ENCODE measurements around the gene LCN15.
A peak's percentile ranks its signal among the peaks of the same experiment; 100 is the strongest.

Gene LCN15

DNA sequence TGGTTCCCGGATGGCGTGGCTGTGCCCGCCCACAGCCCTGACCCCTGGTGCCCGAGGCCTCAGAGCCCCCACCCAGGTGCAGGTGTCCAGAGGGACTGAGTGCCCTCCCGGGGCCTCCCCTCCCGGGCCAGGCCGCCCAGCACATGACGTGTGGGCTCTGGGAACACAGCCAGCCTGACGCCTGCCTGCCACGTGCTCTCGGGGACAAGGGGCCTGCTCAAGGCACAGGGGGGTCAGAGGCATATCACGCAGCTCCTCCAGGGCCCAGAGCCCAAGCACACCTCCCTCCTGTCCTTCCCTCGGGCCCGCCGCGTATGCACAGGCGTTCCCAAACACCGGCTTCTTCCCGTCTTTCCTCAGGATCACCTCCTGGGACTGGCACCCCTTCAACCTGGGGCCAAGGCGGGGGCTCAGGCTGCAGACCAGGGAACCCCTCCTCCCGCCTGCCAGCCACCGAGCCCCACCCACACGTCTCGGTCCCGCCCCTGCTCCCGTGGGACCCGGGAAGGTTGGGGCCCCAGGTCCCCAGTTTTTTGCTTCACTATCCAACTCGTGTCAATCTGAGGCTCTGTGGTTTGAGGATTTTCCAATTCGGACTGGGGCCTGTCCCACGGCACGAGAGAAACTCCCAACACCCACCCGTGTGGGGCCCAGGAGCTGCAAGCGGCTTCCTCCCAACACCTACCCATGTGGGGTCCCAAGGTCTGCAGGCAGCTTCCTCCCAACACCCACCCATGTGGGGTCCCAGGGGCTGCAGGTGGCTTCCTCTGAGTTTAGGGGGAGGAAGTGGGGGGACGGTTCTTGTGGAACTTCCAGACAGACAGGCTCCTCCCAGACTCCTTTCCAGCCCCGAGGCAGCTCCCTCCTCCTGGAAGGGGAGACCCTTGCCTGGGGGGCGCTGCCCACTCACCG, 23.1 kb downstream of the LCN15 start:
- no peak for DNase-seq

DNA sequence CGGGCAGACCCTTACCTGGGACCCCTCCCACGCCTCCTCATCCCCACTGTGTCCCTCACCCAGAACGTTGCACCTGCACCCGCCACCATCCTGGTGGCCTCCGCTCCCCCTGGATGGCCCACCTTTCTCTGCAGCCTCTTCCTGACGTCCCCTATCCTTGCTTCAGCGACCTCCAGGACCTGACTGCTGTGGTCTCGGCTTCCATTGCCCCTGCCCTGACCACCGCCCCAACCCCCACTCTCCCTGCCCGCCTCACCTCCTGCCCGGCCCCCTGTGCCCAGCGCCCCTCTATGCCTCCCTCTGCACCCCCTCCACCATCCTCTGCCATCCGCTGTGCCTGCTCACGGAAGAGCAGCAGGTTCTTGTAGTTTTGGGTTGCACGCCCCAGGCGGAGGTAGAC, 23.8 kb downstream of the LCN15 start:
- no peak for DNase-seq

DNA sequence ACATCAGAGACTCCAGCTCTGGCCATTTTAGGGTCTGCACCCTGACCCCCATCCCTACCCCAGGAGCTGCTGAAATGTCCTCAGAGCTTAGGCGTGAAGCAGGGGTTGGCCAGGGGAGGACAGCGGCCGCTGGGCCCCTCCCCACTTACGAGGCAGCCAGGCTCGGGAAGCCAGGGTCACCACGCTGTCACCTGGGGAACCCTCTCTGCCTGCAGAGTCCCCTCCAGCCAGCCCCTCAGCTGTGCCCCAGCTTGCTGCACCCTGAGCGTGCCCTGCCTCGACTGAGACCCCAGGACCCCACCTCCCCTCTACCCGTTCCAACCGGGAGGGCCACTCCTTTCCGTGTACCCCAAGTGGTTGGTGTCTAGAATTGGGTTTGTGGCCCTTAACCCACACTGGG, 24.2 kb downstream of the LCN15 start:
- DNase-seq: no peak

DNA sequence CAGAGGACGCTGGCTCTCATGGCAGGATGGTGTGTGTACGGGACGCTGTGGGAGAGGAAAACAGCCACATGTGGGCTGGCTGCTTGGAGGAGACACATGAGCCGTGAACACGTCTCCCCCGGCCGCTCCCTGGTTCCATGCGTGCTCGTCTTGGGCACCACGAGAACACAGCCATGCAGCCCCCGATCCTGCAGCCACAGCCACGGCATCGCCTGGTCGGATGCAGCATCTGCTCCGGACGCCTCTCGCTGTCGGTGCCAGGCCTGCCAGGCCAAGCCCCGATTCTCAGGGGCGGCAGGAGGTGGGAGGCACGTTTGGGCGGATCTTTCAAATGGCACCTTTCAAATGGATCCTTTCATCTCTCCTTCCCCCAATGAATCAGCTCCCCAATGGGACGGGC, 24.8 kb downstream of the LCN15 start:
- DNase-seq: no peak

DNA sequence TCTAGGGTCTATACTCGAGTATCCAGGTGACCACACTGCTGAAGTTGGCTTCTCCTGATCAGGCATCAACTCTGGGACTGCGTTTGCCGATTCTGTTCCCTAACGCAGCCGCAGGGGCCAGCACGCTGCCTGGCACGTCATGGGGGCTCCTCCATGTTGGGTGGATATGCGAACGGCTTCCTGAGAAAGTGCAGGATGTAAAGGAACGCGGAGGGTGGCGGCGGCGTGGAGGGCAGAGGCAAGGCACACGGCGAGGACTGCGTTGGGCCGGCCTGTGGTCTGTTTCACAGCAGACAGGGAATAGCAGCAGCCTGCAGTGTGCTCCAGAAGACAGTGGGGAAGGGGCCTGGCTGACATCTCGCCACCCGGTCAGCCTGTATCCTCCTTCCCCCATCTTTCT, 25.4 kb downstream of the LCN15 start:
- DNase-seq: no peak

DNA sequence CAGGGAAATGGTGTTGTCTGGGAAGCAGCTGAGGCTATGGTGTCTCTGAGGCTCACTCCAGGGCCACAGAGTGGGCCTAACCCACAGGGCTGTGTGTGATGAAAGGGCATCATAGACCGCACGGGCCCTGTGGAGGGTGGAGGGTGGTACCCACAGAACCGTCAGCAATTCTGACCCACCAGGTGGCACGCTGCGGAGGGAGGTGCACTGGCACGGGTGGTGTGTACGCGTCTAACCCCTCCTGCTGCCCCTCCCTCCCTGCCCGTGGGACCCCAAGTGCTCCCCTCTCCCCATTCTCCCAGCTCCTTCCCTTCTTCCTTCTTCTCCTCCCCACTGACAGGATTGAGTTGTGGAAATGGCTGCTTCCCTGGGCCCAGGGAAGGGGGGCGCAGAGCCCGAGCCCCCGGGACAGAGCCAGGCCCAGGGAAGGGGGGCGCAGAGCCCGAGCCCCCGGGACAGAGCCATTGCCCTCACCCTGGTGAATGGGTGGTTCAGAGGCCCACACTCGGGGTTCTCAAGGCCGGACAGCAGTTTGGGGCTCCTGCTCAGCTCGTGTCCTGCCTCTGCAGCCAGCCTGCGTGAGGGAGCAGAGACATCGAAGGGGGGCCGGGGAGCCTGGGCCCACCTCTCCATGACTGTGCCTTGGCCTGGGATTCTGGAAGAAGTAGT, 28.4 kb downstream of the LCN15 start:
- no peak for DNase-seq

DNA sequence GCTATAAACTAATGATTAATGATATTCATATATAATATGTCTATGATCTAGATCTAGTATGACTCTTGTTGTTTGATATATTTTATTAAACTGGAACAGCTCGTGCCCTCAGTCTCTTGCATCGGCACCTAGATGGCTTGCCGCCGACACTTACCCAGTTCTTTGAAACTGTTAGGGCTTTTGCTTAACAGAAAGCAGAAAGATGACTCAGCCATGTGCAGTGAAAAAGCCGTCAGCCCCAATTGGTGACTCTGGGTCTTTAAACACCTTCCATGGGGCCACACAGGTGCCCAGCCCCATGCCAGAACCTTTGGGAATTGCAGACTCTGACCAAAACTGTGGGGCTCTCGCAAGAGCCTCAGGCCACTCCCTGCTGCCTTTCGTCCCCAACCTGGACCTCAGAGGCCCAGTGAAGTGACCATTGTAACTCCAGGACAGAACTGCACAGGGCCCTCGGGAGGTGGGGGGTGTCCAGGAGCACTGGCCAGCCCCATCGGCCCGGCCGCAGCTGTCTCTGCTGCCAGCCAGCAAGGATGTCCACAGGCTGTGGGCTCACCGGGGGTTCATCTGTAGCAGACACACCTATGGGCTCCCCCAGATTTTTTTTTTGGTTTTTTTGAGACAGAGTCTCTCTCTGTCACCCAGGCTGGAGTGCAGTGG, 29.4 kb downstream of the LCN15 start:
- DNase-seq: no peak

DNA sequence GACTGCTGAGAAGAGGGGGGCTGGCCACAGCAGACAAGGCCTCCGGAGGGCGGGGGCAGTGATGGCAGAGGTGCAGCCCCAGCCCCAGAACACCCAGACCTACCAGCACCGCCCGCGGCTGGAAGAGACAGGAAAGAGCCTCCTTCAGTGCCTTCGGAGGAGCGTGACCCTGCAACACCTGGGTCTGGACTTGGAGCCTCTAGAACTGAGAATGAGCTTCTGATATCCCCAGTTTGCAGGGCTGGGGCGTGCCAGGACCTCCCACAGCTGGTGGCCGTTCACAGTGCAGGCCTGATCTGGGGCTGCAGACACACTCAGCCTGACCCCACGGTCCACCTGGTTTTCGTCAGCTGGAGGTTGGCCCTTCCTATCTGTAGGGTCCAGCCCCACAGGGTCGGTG, 30.7 kb downstream of the LCN15 start:
- no peak for DNase-seq

DNA sequence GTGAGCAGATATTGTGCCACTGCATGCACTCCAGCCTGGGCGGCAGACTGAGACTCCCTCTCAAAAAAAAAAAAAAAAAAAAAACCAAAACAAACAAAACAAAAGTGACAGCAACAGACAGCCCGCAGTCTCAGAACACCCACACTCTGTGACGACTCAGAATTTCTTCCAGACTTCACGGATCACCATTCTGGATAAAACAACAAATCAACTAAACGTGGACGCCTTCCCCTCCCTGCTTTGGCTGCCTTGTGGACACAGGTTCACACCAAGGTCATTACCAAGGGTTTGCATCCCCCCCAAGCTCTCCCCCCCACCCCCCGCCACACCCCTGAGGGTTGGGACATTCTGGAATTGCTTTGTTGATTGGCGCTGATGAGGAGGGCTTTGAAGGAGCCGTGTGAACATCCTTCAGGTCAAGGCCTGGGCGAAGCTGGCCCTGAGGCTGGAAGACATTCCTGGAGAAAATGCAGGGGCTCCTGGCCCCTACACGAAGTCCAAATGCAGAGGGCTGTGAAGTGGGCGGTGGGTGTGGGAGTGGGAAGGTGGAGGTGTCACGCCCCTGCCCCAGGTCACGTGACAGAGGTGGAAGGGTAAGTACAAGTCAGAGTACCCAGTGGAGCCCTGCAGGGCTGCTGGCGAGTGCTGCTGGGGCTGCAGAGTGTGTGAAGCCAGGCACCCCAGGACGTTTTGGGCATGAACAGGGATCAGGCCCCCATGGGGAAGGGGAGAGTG, 31.7 kb downstream of the LCN15 start:
- DNase-seq: no peak

DNA sequence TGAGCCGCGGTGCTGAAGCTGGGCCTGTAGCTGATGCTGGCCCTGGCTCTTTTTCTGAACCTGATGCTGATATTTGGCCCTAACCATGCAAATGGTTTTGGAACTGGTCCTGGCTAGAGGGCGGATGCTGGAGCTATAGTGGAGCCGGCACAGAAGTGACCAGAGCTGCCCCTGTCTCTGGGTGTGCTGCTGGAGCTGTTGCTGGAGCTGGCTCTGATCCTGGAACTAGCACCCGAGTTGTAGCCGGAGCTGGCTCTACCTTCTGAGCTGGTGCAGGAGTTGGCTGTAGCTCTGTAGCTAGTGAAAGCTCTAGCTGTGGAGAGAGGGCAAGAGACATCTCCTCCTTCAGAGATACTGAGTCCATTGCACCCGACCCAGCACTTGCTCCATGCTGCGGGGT, 34.4 kb downstream of the LCN15 start:
- no peak for DNase-seq

DNA sequence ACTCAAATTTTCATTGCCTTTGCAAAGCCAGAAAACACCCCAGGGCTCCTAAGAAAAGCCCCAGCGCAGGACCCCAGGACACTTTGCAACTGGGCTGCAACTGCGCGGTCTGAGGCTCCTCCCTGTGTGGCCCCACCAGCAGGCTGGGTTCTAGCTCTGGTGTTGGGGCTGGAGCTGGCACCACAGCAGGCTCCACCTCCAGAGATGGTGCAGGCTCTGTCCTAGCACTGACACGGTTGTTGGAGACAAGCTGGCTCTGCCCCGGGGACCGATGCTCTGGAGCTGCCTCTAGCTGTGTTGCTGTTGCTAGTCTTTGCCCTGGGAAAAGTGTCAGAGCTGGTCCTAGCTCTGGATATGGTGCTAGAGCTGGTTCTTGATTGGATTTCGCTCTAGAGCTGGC, 35.2 kb downstream of the LCN15 start:
- DNase-seq: no peak

DNA sequence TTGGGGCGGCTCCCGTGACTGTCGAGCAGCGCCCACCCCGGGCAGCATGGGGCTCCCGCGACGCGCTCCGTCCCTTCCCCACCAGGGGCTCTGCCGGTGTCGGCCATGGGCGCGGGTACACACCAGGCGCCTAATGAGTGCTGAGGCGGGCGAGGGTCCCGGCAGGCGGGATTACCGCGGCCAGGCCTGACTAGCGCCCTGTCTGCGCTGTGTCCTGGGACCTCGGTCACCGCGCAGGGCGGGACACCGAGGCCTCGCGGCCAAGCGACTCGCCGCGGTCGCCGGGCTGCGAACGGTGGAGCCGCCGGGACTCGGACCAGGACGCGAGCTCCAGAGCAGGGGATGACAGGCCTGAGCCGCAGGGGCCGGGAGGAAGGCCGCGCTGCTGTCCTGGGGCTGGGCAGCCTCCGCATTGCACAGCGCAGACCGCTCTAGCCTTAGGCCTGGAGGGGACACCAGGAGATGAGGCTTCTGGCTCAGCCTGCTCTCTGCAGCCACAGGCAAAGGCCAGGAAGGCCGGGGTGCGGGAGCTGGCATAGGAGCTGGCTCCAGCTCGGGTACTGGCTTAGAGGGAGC, 35.7 kb downstream of the LCN15 start:
- peak; percentile 18 for DNase-seq

DNA sequence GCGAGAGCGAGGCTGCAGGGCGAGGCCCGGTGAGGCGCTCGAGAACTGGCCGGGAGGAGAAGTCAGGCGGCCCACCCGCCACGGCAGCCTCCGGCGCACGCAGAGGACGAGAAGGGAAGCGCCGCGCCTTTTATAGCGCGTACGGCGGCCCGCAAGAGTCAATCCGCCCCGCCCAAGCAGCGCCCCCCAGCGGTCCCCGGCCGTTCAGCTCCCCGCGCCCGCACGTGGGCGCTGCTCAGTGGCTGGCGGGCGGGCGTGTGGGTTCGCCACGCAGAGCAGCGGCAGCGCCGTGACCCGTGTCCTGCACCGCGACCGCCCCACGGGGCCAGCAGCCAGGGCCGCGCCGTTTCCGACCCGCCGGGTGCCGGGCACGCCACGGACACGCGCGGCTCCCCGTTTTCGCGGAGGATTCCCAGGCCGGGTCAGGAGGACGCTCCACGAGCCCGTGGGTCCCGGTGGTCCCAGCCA, 36.2 kb downstream of the LCN15 start:
- peak; percentile 90 for DNase-seq

DNA sequence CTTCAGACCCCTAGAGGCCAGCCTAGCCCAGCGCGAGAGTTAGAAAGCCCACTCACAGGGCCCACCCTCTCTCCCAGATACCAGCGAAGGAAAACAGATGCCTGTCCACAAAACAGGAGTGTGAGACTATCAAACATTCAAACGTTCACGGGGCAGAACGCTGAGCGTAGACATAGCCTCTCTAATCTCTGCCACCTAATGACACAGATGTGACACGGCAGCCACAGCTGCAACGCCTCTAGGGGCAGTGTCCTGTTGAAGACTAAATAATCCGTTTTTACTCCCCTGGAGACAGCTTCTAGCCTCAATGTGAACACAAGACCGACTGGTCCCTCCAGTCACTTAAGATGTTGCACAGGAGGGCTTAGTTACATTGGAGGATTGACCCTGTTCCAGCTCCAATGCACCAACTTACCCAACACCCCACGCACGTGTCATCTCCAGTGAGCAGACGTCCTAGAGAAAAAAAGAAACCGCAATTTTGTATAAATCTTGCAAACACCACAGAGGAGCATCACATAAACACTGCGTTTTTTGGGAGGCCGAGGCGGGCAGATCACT, 37.6 kb downstream of the LCN15 start:
- DNase-seq: no peak

DNA sequence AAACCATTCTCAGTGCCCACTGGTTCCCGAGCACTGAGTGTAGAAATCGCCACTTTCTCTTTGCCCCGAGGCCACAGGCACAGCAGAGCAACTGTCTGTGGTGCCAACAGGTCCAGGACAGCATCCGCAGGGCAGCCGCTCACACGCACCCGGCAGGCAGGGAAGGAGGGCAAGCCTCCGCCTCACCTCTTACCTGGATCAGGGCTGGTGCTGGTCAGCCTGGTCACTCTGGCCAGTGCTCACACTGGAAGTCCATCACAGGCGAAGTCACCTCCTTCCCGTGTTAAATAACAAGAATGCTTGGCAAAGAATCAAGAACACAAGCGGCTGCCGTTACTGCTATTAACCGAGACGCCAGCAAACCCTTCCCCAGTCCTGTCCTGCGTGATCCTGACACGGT, 38.2 kb downstream of the LCN15 start:
- DNase-seq: no peak

DNA sequence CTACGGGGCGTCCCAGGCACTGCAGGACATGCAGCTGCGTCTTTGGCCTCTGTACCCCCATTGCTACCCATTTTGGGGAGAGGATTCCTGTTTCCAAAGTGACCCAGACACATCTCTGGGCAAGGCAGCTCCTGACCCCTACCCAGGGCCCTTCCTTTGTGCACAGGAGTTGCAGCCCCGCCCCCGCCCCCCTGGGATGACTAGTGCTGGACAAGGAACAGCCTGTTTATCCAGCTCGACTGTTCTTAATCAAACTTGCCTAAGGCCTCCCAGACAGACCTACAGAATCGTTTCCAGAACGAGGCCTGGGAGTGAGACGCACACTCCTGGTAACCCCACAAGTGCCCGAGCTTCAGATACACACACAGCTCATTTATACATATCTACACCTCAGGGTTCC, 38.7 kb downstream of the LCN15 start:
- DNase-seq: peak; percentile 30

DNA sequence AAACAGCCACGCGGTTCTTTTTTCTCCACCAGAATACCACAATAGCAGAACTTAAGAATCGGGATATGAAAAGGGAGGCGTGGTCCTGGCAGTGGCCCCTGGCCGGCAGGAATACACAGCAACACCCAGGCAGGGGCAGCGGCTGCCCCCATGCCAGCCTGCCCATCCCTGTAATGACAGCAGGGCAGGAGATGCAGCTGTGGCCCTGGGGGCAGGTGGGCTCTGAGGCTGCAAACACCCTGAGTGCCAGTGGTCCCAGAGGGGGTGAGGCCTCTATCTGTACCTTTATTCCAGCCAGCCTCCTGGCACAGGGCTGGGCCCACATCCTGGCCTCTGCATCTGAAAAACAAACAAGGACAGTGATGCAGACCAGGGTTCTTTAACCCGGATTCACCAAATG, 39.5 kb downstream of the LCN15 start:
- DNase-seq: no peak

DNA sequence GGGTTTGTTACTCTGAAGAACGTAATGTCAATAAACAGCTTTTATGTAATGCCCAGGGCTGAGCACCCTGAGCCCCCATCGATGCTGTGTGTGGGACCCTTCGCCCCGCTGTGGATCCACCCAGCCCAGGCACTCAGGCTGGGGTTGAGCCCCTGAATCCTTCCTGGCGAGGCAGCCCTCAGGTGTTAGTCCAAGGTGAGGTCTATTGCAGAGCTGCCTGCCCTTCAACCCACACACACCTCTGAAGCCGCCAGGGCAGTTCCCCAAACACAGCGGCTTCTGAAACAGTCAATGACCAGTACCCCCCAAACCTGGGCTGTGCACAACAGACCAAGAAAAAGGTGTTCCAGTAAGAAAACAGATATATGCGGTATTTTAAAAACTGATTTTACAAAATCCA, 40.3 kb downstream of the LCN15 start:
- no peak for DNase-seq

DNA sequence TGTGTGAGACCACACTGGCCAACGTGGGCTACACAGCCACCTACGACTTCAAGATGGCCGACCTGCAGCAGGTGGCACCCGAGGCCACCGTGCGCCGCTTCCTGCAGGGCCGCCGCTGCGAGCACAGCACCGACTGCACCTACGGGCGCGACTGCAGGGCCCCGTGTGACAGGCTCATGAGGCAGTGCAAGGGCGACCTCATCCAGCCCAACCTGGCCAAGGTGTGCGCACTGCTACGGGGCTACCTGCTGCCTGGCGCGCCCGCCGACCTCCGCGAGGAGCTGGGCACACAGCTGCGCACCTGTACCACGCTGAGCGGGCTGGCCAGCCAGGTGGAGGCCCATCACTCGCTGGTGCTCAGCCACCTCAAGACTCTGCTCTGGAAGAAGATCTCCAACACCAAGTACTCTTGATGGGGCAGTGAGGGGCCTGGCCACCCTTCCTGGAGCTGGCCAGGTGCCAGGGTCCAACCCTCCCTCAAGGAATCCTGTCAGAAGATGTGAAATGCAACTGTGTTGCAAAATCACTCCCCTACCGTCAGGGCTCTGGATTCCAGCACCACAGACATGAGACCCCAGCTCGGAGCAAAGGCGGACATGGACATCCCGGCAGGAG, 40.8 kb downstream of the LCN15 start:
- DNase-seq: no peak

DNA sequence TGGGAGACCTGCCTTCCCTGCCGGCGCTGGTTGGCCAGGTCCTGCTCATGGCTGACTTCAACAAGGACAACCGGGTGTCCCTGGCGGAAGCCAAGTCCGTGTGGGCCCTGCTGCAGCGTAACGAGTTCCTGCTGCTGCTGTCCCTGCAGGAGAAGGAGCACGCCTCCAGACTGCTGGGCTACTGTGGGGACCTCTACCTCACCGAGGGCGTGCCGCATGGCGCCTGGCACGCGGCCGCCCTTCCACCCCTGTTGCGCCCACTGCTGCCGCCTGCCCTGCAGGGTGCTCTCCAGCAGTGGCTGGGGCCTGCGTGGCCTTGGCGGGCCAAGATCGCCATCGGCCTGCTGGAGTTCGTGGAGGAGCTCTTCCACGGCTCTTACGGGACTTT, 41.4 kb downstream of the LCN15 start:
- DNase-seq: no peak

DNA sequence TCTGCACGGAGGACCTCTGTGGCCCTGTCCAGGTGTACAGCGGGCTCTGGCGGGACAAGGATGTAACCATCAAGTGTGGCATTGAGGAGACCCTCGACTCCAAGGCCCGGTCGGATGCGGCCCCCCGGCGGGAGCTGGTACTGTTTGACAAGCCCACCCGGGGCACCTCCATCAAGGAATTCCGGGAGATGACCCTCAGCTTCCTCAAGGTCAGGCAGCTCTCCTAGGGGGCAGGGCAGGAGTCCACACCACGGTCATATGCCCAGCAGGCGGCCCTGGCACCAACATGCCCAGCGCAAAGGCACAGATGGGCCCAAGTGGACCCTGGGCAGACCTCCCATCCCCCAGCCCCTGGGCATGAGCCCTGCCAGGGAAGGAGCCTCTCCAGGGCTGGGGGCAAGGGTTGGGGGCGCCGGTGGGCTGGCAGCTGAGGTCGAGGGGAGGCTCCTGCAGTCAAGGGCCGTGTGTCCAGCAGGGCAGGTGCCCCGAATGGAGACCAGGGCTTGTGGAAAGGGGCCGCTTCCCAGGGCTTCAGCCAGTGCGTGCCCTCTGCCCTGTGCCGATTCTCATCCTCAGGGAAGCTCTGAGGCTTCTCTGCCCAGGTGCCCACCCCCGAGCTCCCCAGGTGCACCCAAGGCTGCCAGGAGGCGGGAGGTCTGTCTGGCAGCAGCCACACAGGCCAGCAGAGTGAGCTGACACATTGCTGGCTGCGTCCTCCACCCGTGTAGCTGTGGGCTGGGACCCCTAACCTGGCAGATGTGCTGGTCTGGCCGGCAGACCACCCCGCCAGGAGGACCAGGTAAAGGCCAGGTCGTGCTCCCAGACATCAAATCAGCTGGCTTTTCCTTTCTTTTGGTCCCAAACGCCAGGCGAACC, 42.0 kb downstream of the LCN15 start:
- DNase-seq: no peak
